H1 (cell line): ENCODE results near the gene FGFR2. TPM values are rescaled to one million over a fixed set of nuclear protein-coding genes. Genes with fewer than 3 reads are reported as not detected.

Experiments
- BCL11A ChIP-seq, 2 experiments: IDR thresholded peaks; one replicate each; pipeline ENCODE4 v1.6.1; 2011; ENCODE audit warnings: low read depth in 2 of 2, low read length in 2 of 2, mild to moderate bottlenecking in 2 of 2
- KDM1A ChIP-seq: fragments of 200-600, 300-600 bp; sonication (generic); IDR thresholded peaks from 2 replicates; pipeline ENCODE4 v1.7.1; 2016; ENCODE audit warnings: mild to moderate bottlenecking, low read length, borderline replicate concordance
- NANOG ChIP-seq: IDR thresholded peaks from 2 replicates; pipeline ENCODE4 v1.6.1; 2011; ENCODE audit warnings: low read length, low read depth, mild to moderate bottlenecking, inconsistent platforms; ENCODE audit not compliant: insufficient read depth, poor library complexity, severe bottlenecking
- RNF2 ChIP-seq: fragments of 200-900, 300-1000 bp; sonication (generic); IDR thresholded peaks from 2 replicates; pipeline ENCODE4 v1.7.1; 2016; ENCODE audit warnings: borderline replicate concordance, low read depth, mild to moderate bottlenecking, antibody characterized with exemption, low read length; ENCODE audit not compliant: poor library complexity, severe bottlenecking; ENCODE audit errors: missing control alignments
- YY1 ChIP-seq: IDR thresholded peaks from 2 replicates; pipeline ENCODE4 v1.6.1; 2011; ENCODE audit warnings: low read depth, mild to moderate bottlenecking, low read length
- polyA plus RNA-seq, 7 experiments: library from polyadenylated mRNA; depleted of rRNA in 3 of 7; stranded (reverse) in 5 of 7; unstranded in 2 of 7; fragments of >200 nt in 5 of 7; fragments of 200-250 nt in 2 of 7; gene quantifications; 1 replicate in 5 of 7; 2 replicates in 1 of 7; 4 replicates in 1 of 7; pipeline versions ENCODE4 v1.2.1 to v1.2.3, GENCODE V29; 2011 to 2013; ENCODE audit warnings: missing spikeins in 2 of 7, mixed read lengths in 2 of 7
- total RNA-seq: library from RNA; stranded (reverse); fragmentation: NEBNext Ultra II Directional; extraction: Animal tissue kit (Norgen Biotek cat#: 25700); gene quantifications from 2 replicates; pipeline ENCODE4 v1.2.1, GENCODE V29; 2021
- TF ChIP-seq, protein P1 (sequence below), 3 experiments: IDR thresholded peaks; 1 replicate in 2 of 3; 2 replicates in 1 of 3; pipeline versions ENCODE4 v1.5.1 to v1.6.1; 2011; ENCODE audit warnings: low read length in 3 of 3, mild to moderate bottlenecking in 3 of 3, inconsistent platforms in 2 of 3, low read depth in 1 of 3, moderate library complexity in 1 of 3; ENCODE audit not compliant: insufficient read depth in 1 of 3; ENCODE audit errors: control extremely low read depth in 1 of 3

Gene FGFR2
- total and polyA plus RNA-seq, 2 of the 8 experiments (the other 6 are each of a cell fraction or from before 2014, with no cell fraction given) = 50.2 to 81.2 TPM

DNA sequence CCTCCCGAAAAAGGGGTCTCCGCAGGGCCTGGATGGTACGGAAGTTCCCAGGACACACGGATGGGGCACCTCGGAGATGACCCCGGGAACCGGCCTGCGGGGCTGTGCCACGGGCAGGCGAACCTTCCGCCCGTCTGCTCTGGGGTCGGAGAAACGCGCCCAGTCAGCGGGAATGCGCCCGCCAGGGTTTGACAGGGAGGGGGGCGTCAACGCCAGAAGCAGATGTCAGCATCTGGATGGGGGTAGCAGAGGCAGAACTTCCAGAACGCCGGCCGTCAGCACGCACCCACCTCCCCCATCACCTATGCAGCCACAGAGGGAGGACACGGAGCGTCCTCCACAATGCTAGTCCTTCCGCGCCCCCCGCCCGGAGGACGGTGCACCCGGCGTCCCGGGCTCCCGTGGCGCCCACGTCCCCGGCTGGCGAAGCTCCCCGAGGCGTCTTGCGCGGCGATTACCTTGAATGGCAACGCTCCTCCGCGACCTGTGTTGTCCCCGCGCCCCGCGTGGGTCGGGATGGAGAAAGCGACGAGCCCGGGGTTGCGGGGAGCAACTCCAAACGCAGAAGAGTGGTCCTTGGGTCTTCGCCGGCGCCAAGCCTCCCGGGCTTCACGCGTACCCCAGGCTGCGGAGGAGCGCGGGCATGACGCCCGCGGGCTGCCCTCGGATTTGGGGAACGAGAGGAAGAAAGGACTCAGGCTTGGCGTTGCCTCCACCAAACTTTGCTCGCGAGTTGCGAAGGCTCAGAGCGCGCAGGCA, 561 bp downstream of the FGFR2 start (continued):
- TF ChIP-seq, protein P1, sequence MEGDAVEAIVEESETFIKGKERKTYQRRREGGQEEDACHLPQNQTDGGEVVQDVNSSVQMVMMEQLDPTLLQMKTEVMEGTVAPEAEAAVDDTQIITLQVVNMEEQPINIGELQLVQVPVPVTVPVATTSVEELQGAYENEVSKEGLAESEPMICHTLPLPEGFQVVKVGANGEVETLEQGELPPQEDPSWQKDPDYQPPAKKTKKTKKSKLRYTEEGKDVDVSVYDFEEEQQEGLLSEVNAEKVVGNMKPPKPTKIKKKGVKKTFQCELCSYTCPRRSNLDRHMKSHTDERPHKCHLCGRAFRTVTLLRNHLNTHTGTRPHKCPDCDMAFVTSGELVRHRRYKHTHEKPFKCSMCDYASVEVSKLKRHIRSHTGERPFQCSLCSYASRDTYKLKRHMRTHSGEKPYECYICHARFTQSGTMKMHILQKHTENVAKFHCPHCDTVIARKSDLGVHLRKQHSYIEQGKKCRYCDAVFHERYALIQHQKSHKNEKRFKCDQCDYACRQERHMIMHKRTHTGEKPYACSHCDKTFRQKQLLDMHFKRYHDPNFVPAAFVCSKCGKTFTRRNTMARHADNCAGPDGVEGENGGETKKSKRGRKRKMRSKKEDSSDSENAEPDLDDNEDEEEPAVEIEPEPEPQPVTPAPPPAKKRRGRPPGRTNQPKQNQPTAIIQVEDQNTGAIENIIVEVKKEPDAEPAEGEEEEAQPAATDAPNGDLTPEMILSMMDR (IDR thresholded peaks at IDR 0.05; ENCODE audit: control extremely low read depth in 1 of 3, insufficient read depth in 1 of 3, low read depth in 1 of 3, low read length in 3 of 3) = no peak
- no peak for TF ChIP-seq YY1
- TF ChIP-seq KDM1A = no peak
- TF ChIP-seq BCL11A (IDR thresholded peaks at IDR 0.05; ENCODE audit: low read depth in 2 of 2, low read length in 2 of 2) = no peak
- TF ChIP-seq RNF2 = no peak
- no peak for TF ChIP-seq NANOG
